Measurements from ENCODE around the gene BICD2.

- TF ChIP-seq CTCF (IDR thresholded peaks at IDR 0.05) (no peak), POLR2A (IDR thresholded peaks at IDR 0.05) (no peak)
Observed at GRCh38 chr9:92725266-92725545, 39.4 kb downstream of the BICD2 start.

All from adrenal gland (tissue), 5 donors.